HG03378 (cell line): ENCODE data around the gene FGF21.
"Not testable (repeated sequence)": the region's sequence is repeated elsewhere in the genome, so short reads cannot be mapped to it uniquely, and the experiment has no call there.

Source experiments
- ATAC-seq: cut with Tn5 transposase; IDR thresholded peaks from one replicate; pipeline ENCODE4 v1.9.1; 2021; ENCODE audit warnings: mild to moderate bottlenecking, moderate library complexity; ENCODE audit not compliant: unreplicated experiment

FGF21 gene

DNA sequence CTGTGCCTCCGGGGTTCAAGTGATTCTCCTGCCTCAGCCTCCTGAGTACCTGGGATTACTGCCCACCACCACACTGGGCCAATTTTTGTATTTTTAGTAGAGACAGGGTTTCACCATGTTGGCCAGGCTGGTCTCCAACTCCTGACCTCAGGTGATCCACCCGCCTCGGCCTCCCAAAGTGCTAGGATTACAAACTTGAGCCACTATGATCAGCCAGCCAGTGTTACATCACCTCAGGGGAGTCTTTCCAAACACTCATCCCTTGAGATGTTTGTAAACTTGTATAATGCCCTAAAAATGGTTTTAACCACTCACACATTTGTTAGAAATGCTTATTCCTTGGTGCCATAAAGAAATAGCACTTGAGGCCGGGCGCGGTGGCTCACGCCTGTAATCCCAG lies 31.1 kb downstream of the FGF21 start:
- not testable (repeated sequence) for ATAC-seq

- ATAC-seq = not testable (repeated sequence)
These were observed 32.0 kb downstream of the FGF21 start for GRCh38 chr19:48787331-48787730.

DNA sequence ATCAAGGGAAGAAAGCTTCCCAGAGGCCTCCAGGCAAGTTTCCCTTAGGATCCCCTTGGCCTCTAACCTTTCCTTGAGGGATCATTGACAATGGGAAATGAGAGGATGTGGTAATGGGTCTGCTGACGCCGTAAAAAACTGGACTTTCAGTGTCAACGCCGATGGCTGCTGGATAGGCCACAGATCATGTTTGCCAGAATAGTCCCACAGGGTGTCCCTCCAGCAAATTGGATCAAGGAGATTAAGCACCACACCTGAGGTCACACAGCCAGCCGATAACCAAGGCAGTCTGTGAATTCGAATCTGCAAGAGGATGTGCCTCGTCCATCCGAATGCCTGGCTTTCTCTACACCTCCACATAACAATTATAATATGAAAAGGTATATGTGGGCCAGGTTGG lies 37.9 kb downstream of the FGF21 start:
- no peak for ATAC-seq

DNA sequence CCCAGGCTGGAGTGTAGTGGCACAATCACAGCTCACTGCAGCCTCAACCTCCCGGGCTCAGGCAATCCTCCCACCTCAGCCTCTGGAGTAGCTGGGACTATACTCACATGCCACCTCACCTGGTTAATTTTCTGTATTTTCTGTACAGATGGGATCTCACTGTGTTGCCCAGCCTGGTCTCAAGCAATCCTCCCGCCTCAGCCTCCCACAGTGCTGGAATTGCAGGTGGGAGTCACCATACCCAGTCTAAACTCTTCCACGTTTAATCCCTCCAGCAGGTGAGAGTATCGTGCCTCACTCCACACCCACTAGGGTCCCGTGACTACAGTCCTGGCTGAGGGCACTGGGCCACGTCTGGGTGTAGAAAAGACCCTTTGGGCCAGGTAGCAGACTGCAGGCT lies 39.0 kb downstream of the FGF21 start:
- no peak for ATAC-seq

DNA sequence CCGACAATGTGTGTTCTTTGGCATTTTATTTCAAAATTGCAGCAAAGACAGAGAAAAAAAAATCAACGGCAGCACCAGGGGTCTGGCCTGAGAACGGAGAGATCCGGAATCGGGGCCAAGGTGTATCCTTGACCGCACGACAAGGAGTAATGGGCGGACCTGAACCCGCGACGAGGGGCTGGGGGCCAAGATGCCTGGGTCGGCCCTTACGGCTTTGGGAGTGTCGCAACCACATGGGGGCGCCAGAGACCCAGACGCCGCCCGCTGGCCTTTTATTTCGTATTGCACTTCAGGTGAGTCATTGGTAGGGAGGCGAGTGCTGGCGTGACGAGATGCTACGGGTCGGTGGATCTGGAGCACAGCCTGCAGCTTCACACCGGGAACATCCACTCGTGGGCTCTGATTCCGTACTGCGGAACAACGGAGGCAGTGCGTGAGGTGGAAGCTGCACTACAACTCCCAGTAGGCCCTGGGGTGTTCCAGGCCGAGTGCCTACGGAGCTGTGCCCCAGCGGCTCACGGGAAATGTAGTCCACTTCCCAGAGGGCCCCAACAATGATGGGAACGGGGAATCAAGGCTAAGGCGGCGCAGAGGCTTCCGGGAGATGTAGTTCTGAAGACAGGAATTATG lies 39.8 kb downstream of the FGF21 start:
- ATAC-seq = peak; percentile 62

GRCh38 chr19:48795685-48796070 lies 40.4 kb downstream of the FGF21 start:
- ATAC-seq = no peak

DNA sequence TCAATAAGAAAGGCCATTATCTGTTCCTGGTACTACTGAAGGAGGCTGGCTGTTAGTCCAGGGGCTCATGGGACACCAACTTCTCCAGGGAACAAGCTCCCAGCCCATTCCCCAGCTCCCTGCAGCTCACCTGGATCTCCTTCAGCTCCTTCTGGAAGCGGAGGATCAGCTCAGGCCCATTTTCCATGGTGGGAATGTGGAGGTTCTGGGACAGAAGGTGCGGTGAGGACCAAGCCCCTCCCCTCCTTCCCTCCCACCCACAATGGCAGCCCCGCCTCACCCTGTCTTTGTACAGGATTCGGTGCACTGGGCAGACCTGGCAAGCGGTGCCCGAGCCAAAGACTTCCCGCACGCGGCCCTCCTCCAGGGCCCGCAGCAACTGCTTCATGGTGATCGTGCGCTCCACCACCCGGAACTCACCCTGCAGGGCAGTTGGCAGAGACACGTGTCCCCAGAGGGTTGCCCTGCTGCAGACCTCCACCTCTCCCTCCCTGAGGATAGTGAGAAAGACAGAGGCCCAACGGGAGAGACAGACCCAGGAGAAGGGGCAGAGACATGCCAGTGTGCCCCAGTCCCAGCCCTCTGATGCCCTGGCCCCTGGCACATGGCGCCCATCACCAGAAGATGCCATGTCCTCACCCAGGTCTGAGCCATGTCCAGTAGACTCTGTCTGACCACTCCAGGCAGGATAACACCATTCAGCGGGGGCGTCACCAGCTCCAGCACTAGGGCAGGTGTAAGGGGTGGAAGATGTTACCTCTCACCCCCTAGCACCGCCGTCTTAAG lies 41.2 kb downstream of the FGF21 start:
- ATAC-seq = no peak

GRCh38 chr19:48797103-48797502 lies 41.8 kb downstream of the FGF21 start:
- no peak for ATAC-seq

DNA sequence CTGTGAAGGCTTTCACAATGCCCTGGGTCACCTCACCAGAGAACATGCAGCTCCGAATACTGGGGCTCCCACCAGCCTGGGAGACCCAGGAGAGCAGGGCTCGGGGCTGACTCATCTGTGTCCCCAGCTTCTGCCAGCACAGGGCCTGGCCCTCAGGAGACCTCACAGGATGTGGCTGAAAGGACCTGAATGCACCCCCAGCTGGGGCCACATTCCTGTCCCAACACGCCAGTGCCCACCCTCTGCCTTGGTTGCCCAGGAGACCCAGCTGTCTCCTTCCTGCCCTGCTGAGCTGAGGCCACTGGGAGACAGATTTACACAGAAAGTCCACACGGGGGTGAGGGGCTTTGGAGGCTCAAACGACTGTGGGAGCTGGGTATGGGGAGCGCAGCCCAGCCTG lies 43.6 kb downstream of the FGF21 start:
- no peak for ATAC-seq

DNA sequence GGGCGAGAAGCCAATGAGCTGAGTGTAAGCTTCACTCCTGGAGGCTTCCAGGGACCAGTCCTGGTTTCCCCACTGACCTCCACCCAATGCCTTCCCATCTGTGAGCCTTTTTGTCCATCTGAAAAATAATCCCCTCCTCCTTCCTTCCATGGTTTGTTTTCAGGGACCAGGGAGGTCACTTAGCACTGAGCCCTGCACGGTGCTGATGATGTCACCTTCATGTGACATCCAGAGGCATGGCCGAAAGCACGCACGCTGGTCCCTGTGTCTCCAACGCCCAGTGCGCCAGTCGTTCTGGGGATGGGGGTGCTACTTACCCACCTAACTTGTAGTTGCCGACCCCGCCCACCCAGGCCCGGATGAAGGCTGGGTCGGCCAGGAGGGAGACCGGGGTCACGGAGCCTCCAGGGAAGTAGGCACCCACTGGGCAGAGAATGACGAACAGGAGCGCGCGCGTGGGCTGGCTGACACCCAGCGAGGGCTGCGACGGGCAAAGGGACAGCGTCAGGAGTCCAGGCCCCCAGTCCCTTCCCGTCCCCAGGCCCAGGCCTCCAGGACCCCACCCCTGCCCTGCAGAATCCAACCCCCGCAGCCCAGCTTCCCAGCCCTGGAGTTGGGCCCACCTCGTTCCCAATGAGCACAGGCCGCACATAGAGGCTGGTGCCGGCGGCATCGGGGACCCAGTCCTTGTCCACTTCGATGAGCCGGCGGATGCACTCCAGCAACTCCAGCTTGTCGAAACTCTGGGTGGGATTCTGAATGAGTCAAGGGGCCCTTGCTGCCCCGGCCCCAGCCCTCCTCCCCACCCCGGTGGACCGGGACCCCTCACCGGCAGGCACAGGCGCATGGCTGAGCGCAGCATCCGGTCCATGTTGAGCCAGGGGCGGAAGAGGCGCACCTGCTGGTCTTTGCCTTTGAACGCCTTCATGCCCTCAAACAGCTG lies 44.3 kb downstream of the FGF21 start:
- no peak for ATAC-seq

- no peak for ATAC-seq
These were observed 47.3 kb downstream of the FGF21 start for GRCh38 chr19:48802623-48803022.

GRCh38 chr19:48804496-48804895 lies 49.2 kb downstream of the FGF21 start:
- ATAC-seq = no peak

GRCh38 chr19:48805452-48805851 lies 50.1 kb downstream of the FGF21 start:
- no peak for ATAC-seq

GRCh38 chr19:48806518-48806817 lies 51.1 kb downstream of the FGF21 start:
- no peak for ATAC-seq

DNA sequence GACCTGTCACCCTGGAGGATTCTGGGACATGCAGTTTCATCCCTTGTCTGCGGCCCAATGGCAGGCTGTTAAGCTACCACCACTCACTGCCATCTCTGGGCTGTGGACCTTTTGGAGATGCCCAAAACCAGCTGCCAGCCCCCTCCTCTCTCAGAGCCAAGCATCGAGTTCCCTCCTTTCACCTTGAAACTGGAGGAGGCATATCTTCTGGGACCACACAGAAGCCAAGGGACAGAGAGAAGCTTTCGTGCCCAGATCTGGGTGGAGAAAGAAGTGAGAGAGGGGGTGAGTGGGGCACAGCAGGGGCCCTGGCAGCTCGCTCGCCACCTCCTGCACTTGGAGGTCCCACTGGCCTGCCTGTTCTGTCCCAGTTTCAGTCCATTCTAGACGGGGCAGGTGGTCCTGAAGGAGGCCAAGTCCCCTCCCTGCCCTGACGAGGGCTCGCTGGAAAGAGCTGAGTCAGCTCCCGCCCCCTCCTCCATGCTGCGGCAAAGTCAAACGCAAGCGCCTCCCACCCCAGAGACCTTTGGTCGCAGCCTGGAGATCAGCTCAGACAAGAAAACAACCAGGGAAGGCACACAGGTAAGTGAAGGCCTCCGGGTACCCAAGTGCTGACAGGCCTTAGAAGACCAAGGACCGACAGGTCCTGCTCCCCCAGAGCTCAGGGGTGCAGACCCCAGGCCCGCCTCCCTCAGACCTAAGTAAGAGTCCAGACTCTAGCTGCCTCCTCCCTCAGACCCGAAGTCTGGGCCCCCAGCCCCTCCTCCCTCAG lies 51.7 kb downstream of the FGF21 start:
- no peak for ATAC-seq

- ATAC-seq = no peak
These were observed 52.4 kb downstream of the FGF21 start for GRCh38 chr19:48807590-48808308.
